ENCODE data around the gene INS.
"Not testable (repeated sequence)": the region's sequence is repeated elsewhere in the genome, so short reads cannot be mapped to it uniquely, and the experiment has no call there.

INS gene

DNA sequence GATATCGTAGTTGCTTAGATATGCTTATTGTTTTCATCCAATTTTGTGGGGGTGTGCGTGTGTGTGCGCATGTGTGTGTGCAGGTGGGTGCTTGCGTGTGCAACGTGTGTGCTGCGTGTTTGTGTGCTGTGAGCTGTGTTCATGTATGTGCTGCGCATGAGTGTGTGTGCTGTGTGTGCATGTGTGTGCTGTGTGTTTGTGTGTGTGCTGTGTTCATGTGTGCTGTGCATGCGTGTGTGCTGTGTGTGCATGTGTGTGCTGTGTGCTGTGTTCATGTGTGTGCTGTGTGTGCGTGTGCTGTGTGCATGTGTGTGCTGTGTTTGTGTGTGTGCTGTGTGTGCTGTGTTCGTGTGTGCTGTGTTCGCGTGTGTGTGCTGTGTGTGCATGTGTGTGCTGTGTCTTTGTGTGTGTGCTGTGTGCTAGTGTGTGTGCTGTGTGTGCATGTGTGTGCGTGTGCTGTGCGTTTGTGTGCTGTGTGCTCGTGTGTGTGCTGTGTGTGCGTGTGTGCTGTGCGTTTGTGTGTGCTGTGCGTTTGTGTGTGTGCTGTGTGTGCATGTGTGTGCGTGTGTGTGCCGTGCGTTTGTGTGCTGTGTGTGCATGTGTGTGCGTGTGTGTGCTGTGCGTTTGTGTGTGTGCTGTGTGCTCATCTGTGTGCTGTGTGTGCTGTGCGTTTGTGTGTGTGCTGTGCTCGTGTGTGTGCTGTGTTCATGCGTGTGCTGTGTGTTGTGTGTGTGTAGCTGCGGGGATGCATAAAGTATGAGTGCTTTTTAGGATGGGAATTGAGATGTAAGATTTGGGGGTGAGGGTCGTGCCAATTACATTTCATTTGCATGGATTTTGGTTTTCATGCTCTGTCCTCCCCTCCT is 29.4 kb downstream of the INS start:
- WGBS, 2 experiments: 87 to 88% methylated on average over 28 of the region's 28 CpGs
- no peak overlapping the region for H3K4me3 ChIP-seq (ENCODE audit: insufficient read depth, low read depth, low read length)
- H3K27ac ChIP-seq (ENCODE audit: insufficient read depth, low read depth, low read length, poor library complexity, severe bottlenecking): no peak overlapping the region
- peaks cover 2% of the 10 kb centered on the region for H3K4me1 ChIP-seq (ENCODE audit: control insufficient read depth, insufficient read depth, low read length)
- no peaks in the 10 kb centered on the region for H3K36me3 ChIP-seq (ENCODE audit: control insufficient read depth, insufficient read depth, low read length)
- peaks cover 39% of the 10 kb centered on the region for H3K27me3 ChIP-seq (ENCODE audit: control insufficient read depth, insufficient read depth, low read length, poor library complexity, severe bottlenecking)
- no peaks in the 10 kb centered on the region for H3K9me3 ChIP-seq (ENCODE audit: control insufficient read depth, low read length)

GRCh38 chr11:2130881-2131352 is 30.1 kb downstream of the INS start:
- H3K27me3 ChIP-seq (ENCODE audit: control insufficient read depth, insufficient read depth, low read length, poor library complexity, severe bottlenecking): peaks cover 32% of the 10 kb centered on the region

GRCh38 chr11:2129699-2130366 is 31.2 kb downstream of the INS start:
- no peaks in the 10 kb centered on the region for H3K36me3 ChIP-seq (ENCODE audit: control insufficient read depth, insufficient read depth, low read length)
- no peaks in the 10 kb centered on the region for H3K9me3 ChIP-seq (ENCODE audit: control insufficient read depth, low read length)
- no peak overlapping the region for H3K27ac ChIP-seq (ENCODE audit: insufficient read depth, low read depth, low read length, poor library complexity, severe bottlenecking)
- no peak overlapping the region for H3K4me3 ChIP-seq (ENCODE audit: insufficient read depth, low read depth, low read length)
- H3K27me3 ChIP-seq (ENCODE audit: control insufficient read depth, insufficient read depth, low read length, poor library complexity, severe bottlenecking): peaks cover 23% of the 10 kb centered on the region
- H3K4me1 ChIP-seq (ENCODE audit: control insufficient read depth, insufficient read depth, low read length): no peaks in the 10 kb centered on the region
- 89 to 93% methylated on average over 25 of the region's 25 CpGs for WGBS, 2 experiments

More at GRCh38 chr11:2130881-2131352, 30.1 kb downstream of the INS start:
- no peak overlapping the region for H3K27ac ChIP-seq (ENCODE audit: insufficient read depth, low read depth, low read length, poor library complexity, severe bottlenecking)
- no peaks in the 10 kb centered on the region for H3K36me3 ChIP-seq (ENCODE audit: control insufficient read depth, insufficient read depth, low read length)
- no peak overlapping the region for H3K4me3 ChIP-seq (ENCODE audit: insufficient read depth, low read depth, low read length)
- 88% methylated on average over 18 of the region's 18 CpGs for WGBS, 2 experiments
- H3K4me1 ChIP-seq (ENCODE audit: control insufficient read depth, insufficient read depth, low read length): no peaks in the 10 kb centered on the region
- no peaks in the 10 kb centered on the region for H3K9me3 ChIP-seq (ENCODE audit: control insufficient read depth, low read length)

GRCh38 chr11:2129308-2129698 is 31.7 kb downstream of the INS start:
- Histone ChIP-seq H3K36me3 (ENCODE audit: control insufficient read depth, insufficient read depth, low read length) (no peaks in the 10 kb centered on the region), H3K4me3 (ENCODE audit: insufficient read depth, low read depth, low read length) (no peak overlapping the region), H3K27me3 (ENCODE audit: control insufficient read depth, insufficient read depth, low read length, poor library complexity, severe bottlenecking) (peaks cover 18% of the 10 kb centered on the region), H3K9me3 (ENCODE audit: control insufficient read depth, low read length) (no peaks in the 10 kb centered on the region), H3K27ac (ENCODE audit: insufficient read depth, low read depth, low read length, poor library complexity, severe bottlenecking) (no peak overlapping the region), H3K4me1 (ENCODE audit: control insufficient read depth, insufficient read depth, low read length) (no peaks in the 10 kb centered on the region)
- 92 to 95% methylated on average over 17 of the region's 17 CpGs for WGBS, 2 experiments

GRCh38 chr11:2128511-2129307 is 32.3 kb downstream of the INS start:
- no peaks in the 10 kb centered on the region for H3K4me1 ChIP-seq (ENCODE audit: control insufficient read depth, insufficient read depth, low read length)
- H3K27me3 ChIP-seq (ENCODE audit: control insufficient read depth, insufficient read depth, low read length, poor library complexity, severe bottlenecking): peaks cover 12% of the 10 kb centered on the region
- H3K4me3 ChIP-seq (ENCODE audit: insufficient read depth, low read depth, low read length): no peak overlapping the region
- H3K36me3 ChIP-seq (ENCODE audit: control insufficient read depth, insufficient read depth, low read length): no peaks in the 10 kb centered on the region
- no peaks in the 10 kb centered on the region for H3K9me3 ChIP-seq (ENCODE audit: control insufficient read depth, low read length)
- no peak overlapping the region for H3K27ac ChIP-seq (ENCODE audit: insufficient read depth, low read depth, low read length, poor library complexity, severe bottlenecking)
- WGBS, 2 experiments: 93% methylated on average over 12 of the region's 12 CpGs

- Histone ChIP-seq H3K36me3 (ENCODE audit: control insufficient read depth, insufficient read depth, low read length) (no peaks in the 10 kb centered on the region), H3K27ac (ENCODE audit: insufficient read depth, low read depth, low read length, poor library complexity, severe bottlenecking) (no peak overlapping the region), H3K4me3 (ENCODE audit: insufficient read depth, low read depth, low read length) (no peak overlapping the region), H3K9me3 (ENCODE audit: control insufficient read depth, low read length) (no peaks in the 10 kb centered on the region), H3K4me1 (ENCODE audit: control insufficient read depth, insufficient read depth, low read length) (no peaks in the 10 kb centered on the region), H3K27me3 (ENCODE audit: control insufficient read depth, insufficient read depth, low read length, poor library complexity, severe bottlenecking) (peaks cover 6% of the 10 kb centered on the region)
- WGBS, 2 experiments: 90 to 91% methylated on average over 7 of the region's 7 CpGs
These were observed 32.9 kb downstream of the INS start for GRCh38 chr11:2128130-2128510.

DNA sequence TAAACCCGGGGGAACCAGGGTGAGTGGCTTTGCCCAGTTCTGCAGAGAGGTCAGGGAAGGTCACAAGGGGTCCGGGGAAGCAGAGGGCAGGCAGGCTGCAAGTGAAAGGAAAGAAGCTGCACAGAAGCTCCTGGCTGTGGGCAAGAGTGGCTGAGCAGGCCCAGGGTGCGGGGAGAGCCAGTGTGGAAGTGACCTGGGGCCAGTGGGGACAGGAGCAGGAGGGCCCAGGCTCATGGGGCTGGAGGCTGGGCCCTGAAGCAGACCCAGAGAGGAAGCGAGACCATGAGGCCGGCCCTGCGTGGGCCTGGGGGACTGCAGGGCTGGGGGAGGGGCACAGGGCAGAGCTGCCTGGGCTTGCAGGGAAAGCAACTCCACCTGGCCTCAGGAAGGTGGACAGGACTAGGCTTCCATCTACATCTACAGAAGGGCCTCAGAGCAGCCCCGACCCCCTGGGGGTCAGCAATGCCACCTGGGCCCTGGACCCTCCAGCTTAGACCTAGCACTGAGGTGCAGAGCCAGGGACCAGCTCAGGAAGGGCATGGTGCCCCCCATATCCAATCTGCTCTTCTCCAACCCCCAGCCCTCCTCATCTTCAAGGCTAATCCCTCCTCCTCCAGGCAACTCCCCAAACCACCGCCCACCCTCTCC is 33.4 kb downstream of the INS start:
- Histone ChIP-seq H3K4me1 (ENCODE audit: control insufficient read depth, insufficient read depth, low read length) (peaks cover 2% of the 10 kb centered on the region), H3K27me3 (ENCODE audit: control insufficient read depth, insufficient read depth, low read length, poor library complexity, severe bottlenecking) (peaks cover under 1% of the 10 kb centered on the region), H3K27ac (ENCODE audit: insufficient read depth, low read depth, low read length, poor library complexity, severe bottlenecking) (no peak overlapping the region), H3K4me3 (ENCODE audit: insufficient read depth, low read depth, low read length) (no peak overlapping the region), H3K36me3 (ENCODE audit: control insufficient read depth, insufficient read depth, low read length) (no peaks in the 10 kb centered on the region), H3K9me3 (ENCODE audit: control insufficient read depth, low read length) (no peaks in the 10 kb centered on the region)
- 82 to 85% methylated on average over 8 of the region's 8 CpGs for WGBS, 2 experiments

GRCh38 chr11:2126520-2127085 is 34.4 kb downstream of the INS start:
- no peak overlapping the region for H3K27ac ChIP-seq (ENCODE audit: insufficient read depth, low read depth, low read length, poor library complexity, severe bottlenecking)
- H3K4me3 ChIP-seq (ENCODE audit: insufficient read depth, low read depth, low read length): no peak overlapping the region
- no peaks in the 10 kb centered on the region for H3K36me3 ChIP-seq (ENCODE audit: control insufficient read depth, insufficient read depth, low read length)
- WGBS, 2 experiments: 85 to 87% methylated on average over 2 of the region's 2 CpGs
- no peaks in the 10 kb centered on the region for H3K9me3 ChIP-seq (ENCODE audit: control insufficient read depth, low read length)
- no peaks in the 10 kb centered on the region for H3K27me3 ChIP-seq (ENCODE audit: control insufficient read depth, insufficient read depth, low read length, poor library complexity, severe bottlenecking)
- peaks cover 10% of the 10 kb centered on the region for H3K4me1 ChIP-seq (ENCODE audit: control insufficient read depth, insufficient read depth, low read length)

- not testable (repeated sequence) for H3K4me3 ChIP-seq (ENCODE audit: insufficient read depth, low read depth, low read length); H3K36me3 ChIP-seq (ENCODE audit: control insufficient read depth, insufficient read depth, low read length); H3K9me3 ChIP-seq (ENCODE audit: control insufficient read depth, low read length); H3K27me3 ChIP-seq (ENCODE audit: control insufficient read depth, insufficient read depth, low read length, poor library complexity, severe bottlenecking); H3K27ac ChIP-seq (ENCODE audit: insufficient read depth, low read depth, low read length, poor library complexity, severe bottlenecking)
- H3K4me1 ChIP-seq (ENCODE audit: control insufficient read depth, insufficient read depth, low read length): peaks cover 13% of the 10 kb centered on the region
- WGBS, 2 experiments: 87 to 92% methylated on average over 8 of the region's 10 CpGs
These were observed 36.1 kb downstream of the INS start for GRCh38 chr11:2124736-2125484.
